A549 (cell line): ENCODE results near the gene METTL1. TPM values are rescaled to one million over a fixed set of nuclear protein-coding genes. Genes with fewer than 3 reads are reported as not detected.

ENCODE experiments used
- ATAC-seq, 2 experiments: fragments of 200-7000 bp in 1 of 2; fragments of >200 bp in 1 of 2; cut with Nextera tagmentation in 1 of 2; cut with Tn5 transposase in 1 of 2; 3 replicates each; pipeline versions ENCODE4 v1.8.0 to v1.9.1; 2018 to 2020; ENCODE audit warnings: mild to moderate bottlenecking in 1 of 2, moderate library complexity in 1 of 2
- CTCF ChIA-PET: fragments of 300-600 bp; sonication (Branson Sonifier 250); formaldehyde crosslinking; extraction: SDS; loops from one replicate; lab custom pipeline; 2021; ENCODE audit warnings: antibody characterized with exemption, inconsistent platforms; lab: Yijun Ruan, JAX
- POLR2A ChIA-PET: fragments of 350-600 bp; formaldehyde crosslinking; extraction: SDS; loops from one replicate; lab custom pipeline; 2021; ENCODE audit warnings: antibody characterized with exemption, inconsistent platforms; lab: Yijun Ruan, JAX
- DNase-seq, 2 experiments: peaks; one replicate each; pipeline versions ENCODE4 v3.0.0 to v3.0.0-alpha.2; 2011 to 2016; ENCODE audit warnings: low read depth in 1 of 2, low spot score in 1 of 2
- FAIRE-seq: peaks from 2 replicates; lab custom pipeline; 2011; peaks lifted over from hg19 to GRCh38; lab: Jason Lieb, UNC
- H3K27ac ChIP-seq, 2 experiments: fragments of >200 bp; sonication (Bioruptor Twin); formaldehyde crosslinking; 3 replicates each; pipeline ENCODE4 v1.5.1; 2016 to 2017
- H3K4me1 ChIP-seq: fragments of >200 bp; sonication (Bioruptor Twin); formaldehyde crosslinking; 3 replicates; pipeline ENCODE4 v1.6.1; 2016
- H3K4me2 ChIP-seq: fragments of >200 bp; sonication (Bioruptor Twin); formaldehyde crosslinking; 3 replicates; pipeline ENCODE4 v1.6.1; 2016
- H3K4me3 ChIP-seq: fragments of >200 bp; sonication (Bioruptor Twin); formaldehyde crosslinking; 3 replicates; pipeline ENCODE4 v1.5.1; 2016
- H3K9me3 ChIP-seq: fragments of >200 bp; sonication (Bioruptor Twin); formaldehyde crosslinking; 3 replicates; pipeline ENCODE4 v1.6.1; 2016
- ATOH8 ChIP-seq: fragments of 250-450 bp; sonication (Bioruptor Pico); IDR thresholded peaks from 2 replicates; pipeline ENCODE4 v1.5.0; 2020; ENCODE audit warnings: low read depth, mild to moderate bottlenecking, moderate library complexity
- CEBPB ChIP-seq, 2 experiments: fragments of >200 bp in 1 of 2; sonication (Bioruptor Twin) in 1 of 2; formaldehyde crosslinking in 1 of 2; IDR thresholded peaks; 2 replicates each; pipeline ENCODE4 v1.6.1; 2012 to 2016
- EHMT2 ChIP-seq: fragments of 200-600 bp; sonication (generic); IDR thresholded peaks from 2 replicates; pipeline ENCODE4 v1.6.1; 2016; ENCODE audit warnings: antibody characterized with exemption, low read depth, mild to moderate bottlenecking, moderate library complexity
- FOSB ChIP-seq: fragments of 250-450 bp; sonication (Bioruptor Pico); IDR thresholded peaks from 2 replicates; pipeline ENCODE4 v1.5.0; 2020; ENCODE audit warnings: mild to moderate bottlenecking, moderate library complexity
- FOXS1 ChIP-seq: fragments of 250-450 bp; sonication (Bioruptor Pico); IDR thresholded peaks from 2 replicates; pipeline ENCODE4 v1.5.0; 2020; ENCODE audit warnings: mild to moderate bottlenecking, moderate library complexity
- HES2 ChIP-seq: fragments of >200 bp; sonication (Bioruptor Twin); formaldehyde crosslinking; IDR thresholded peaks from 2 replicates; pipeline ENCODE4 v1.6.1; 2016
- JUN ChIP-seq, 2 experiments: fragments of >200 bp; sonication (Bioruptor Twin); formaldehyde crosslinking; IDR thresholded peaks; 2 replicates in 1 of 2; 3 replicates in 1 of 2; pipeline ENCODE4 v1.6.1; 2016 to 2017
- JUNB ChIP-seq: fragments of >200 bp; sonication (Bioruptor Twin); formaldehyde crosslinking; IDR thresholded peaks from 2 replicates; pipeline ENCODE4 v1.6.1; 2016
- MAZ ChIP-seq: fragments of 150-350 bp; IDR thresholded peaks from 2 replicates; pipeline ENCODE4 v1.6.1; 2014; ENCODE audit warnings: antibody characterized with exemption, low read depth, low read length, borderline replicate concordance
- MYC ChIP-seq: IDR thresholded peaks from 2 replicates; pipeline ENCODE4 v1.6.1; 2012; ENCODE audit warnings: mild to moderate bottlenecking, inconsistent platforms, low read length, improper control_type of control experiment, borderline replicate concordance
- NPAS2 ChIP-seq: fragments of 250-450 bp; sonication (Bioruptor Pico); IDR thresholded peaks from 2 replicates; pipeline ENCODE4 v1.8.0; 2022; ENCODE audit warnings: mild to moderate bottlenecking, moderate library complexity, borderline replicate concordance
- PHF8 ChIP-seq: fragments of 200-600 bp; sonication (generic); IDR thresholded peaks from 2 replicates; pipeline ENCODE4 v1.6.1; 2016; ENCODE audit warnings: low read depth, mild to moderate bottlenecking, antibody characterized with exemption, moderate library complexity, borderline replicate concordance
- POLR2A ChIP-seq: IDR thresholded peaks from 2 replicates; pipeline ENCODE4 v1.6.1; 2012; ENCODE audit warnings: mild to moderate bottlenecking, low read length
- POLR2AphosphoS2 ChIP-seq: conservative IDR thresholded peaks from 2 replicates; pipeline ENCODE4 v1.6.1; 2012; ENCODE audit warnings: low read length, improper control_type of control experiment, inconsistent platforms
- RFX5 ChIP-seq: fragments of 450-650 bp; IDR thresholded peaks from 2 replicates; pipeline ENCODE4 v1.7.1; 2014; ENCODE audit warnings: antibody characterized with exemption, mild to moderate bottlenecking, moderate library complexity
- SMC3 ChIP-seq: fragments of >200 bp; sonication (Bioruptor Twin); formaldehyde crosslinking; IDR thresholded peaks from 3 replicates; pipeline ENCODE4 v1.6.1; 2018; ENCODE audit warnings: inconsistent platforms
- TFCP2L1 ChIP-seq: fragments of 250-450 bp; sonication (Bioruptor Pico); IDR thresholded peaks from 2 replicates; pipeline ENCODE4 v1.5.0; 2021; ENCODE audit warnings: mild to moderate bottlenecking
- TP53 ChIP-seq: fragments of 250-450 bp; sonication (Bioruptor Pico); IDR thresholded peaks from 2 replicates; pipeline ENCODE4 v1.5.0; 2021; ENCODE audit warnings: mild to moderate bottlenecking, moderate library complexity
- ZSCAN20 ChIP-seq: fragments of 250-450 bp; sonication (Bioruptor Pico); IDR thresholded peaks from 2 replicates; pipeline ENCODE4 v1.8.0; 2022; ENCODE audit warnings: mild to moderate bottlenecking, moderate library complexity
- WGBS: methylation state at CpG from one replicate; pipeline ENCODE4 v1.1.6; 2017; ENCODE audit errors: missing lambda C conversion rate; 5-methylcytosine and 5-hydroxymethylcytosine counted together
- polyA plus RNA-seq, 4 experiments: library from polyadenylated mRNA; depleted of rRNA in 3 of 4; stranded (reverse); fragments of >200 nt; fragmentation: RNase III in 1 of 4; extraction: RNeasy Plus Mini Kit Qiagen cat#74134 plus additional on column Dnase treatment in 1 of 4; gene quantifications; 2 replicates in 3 of 4; 3 replicates in 1 of 4; pipeline ENCODE4 v1.2.3, GENCODE V29; 2011 to 2017
- small RNA-seq, 6 experiments: library from RNA; depleted of rRNA; stranded (forward); fragments of <200 nt; gene quantifications; one replicate each; pipeline ENCODE3, GENCODE V24; 2012

METTL1 gene
- polyA plus RNA-seq, 2 of the 4 experiments (the other 2 are of a cell fraction), result 55.2 to 60.2 TPM

GRCh38 chr12:57719777-57720605, 51.9 kb downstream of the METTL1 start:
- 89% methylated on average over 20 of the region's 20 CpGs for WGBS
- no peak overlapping the region for H3K4me3 ChIP-seq
- 0 out of 3 replicates have a peak, but pooled peaks cover 5% of the 10 kb centered on the region for H3K4me1 ChIP-seq
- FAIRE-seq, result no peak
- ChIA-PET CTCF (interaction anchor here (0.5 to 13.8 kb wide), 8 partner anchors 10 to 185 kb away, joined by 3 to 242 read pairs (median 4); partner anchors contain the start of gene AGAP2), POLR2A (interaction anchor here (0.5 kb wide), 1 partner anchor 209 kb away, joined by 3 read pairs; no protein-coding TSS in a partner anchor)
- no peak overlapping the region for H3K27ac ChIP-seq
- TF ChIP-seq TP53 (CRISPR knock-in tag) (no peak), ATOH8 (CRISPR knock-in tag) (no peak), FOSB (no peak), HES2 (no peak), MAZ (no peak), PHF8 (no peak), RFX5 (no peak), JUNB (no peak), EHMT2 (no peak), POLR2AphosphoS2 (no peak), SMC3 (no peak)
- H3K4me2 ChIP-seq, result no peak overlapping the region
- DNase-seq, result no peak
- no peak for ATAC-seq
- no peaks in the 10 kb centered on the region for H3K9me3 ChIP-seq

- TF ChIP-seq NPAS2 (CRISPR knock-in tag), result no peak
- TF ChIP-seq MYC, result no peak
- no peak for TF ChIP-seq ZSCAN20
- TF ChIP-seq FOXS1 (CRISPR knock-in tag), result no peak
- no peak for TF ChIP-seq TFCP2L1 (CRISPR knock-in tag)
- no peak for TF ChIP-seq JUNB
- no peak for TF ChIP-seq CEBPB (IDR thresholded peaks at IDR 0.05)
- no peak for TF ChIP-seq JUN (IDR thresholded peaks at IDR 0.05)
- no peak for TF ChIP-seq POLR2A
- ChIA-PET POLR2A (interaction anchor here (0.5 kb wide), 1 partner anchor 208 kb away, joined by 3 read pairs; no protein-coding TSS in a partner anchor), CTCF (interaction anchor here (0.5 to 13.8 kb wide), 9 partner anchors 11 to 186 kb away, joined by 3 to 242 read pairs (median 3); partner anchors contain the start of gene AGAP2)
Observed at GRCh38 chr12:57718641-57719528, 53.0 kb downstream of the METTL1 start.

More at GRCh38 chr12:57718641-57719528, 53.0 kb downstream of the METTL1 start:
- Histone ChIP-seq H3K4me1 (0 out of 3 replicates have a peak, but pooled peaks cover 5% of the 10 kb centered on the region), H3K27ac (no peak overlapping the region), H3K4me3 (no peak overlapping the region), H3K9me3 (no peaks in the 10 kb centered on the region), H3K4me2 (no peak overlapping the region)
- 95% methylated on average over 15 of the region's 15 CpGs for WGBS
- DNase-seq (no peak), FAIRE-seq (no peak), ATAC-seq (no peak)

Small RNA genes within 50 kb of the gene (small RNA-seq; reads per million reads assigned to genes)
- 0 reads per million in 6 experiments for gene RNU6-1083P

Other genes with a start within 250 kb of the METTL1 start
- gene MBD6, start 249.3 kb downstream of the METTL1 start, polyA plus RNA-seq (2011; rRNA removed), result 4.6 and 7.3 TPM in 2 replicates
- 18.7 to 25.3 TPM (median 24.2 TPM) in 3 replicates for gene MBD6, start 249.3 kb downstream of the METTL1 start, polyA plus RNA-seq (2017; fragmentation: RNase III; extraction: RNeasy Plus Mini Kit Qiagen cat#74134 plus additional on column Dnase treatment)
- 140 and 169 TPM in 2 replicates for gene DCTN2, start 224.9 kb downstream of the METTL1 start, polyA plus RNA-seq (2011; rRNA removed)
- gene DCTN2, start 224.9 kb downstream of the METTL1 start, polyA plus RNA-seq (2017; fragmentation: RNase III; extraction: RNeasy Plus Mini Kit Qiagen cat#74134 plus additional on column Dnase treatment), result 203 to 211 TPM (median 211 TPM) in 3 replicates
- 0.89 and 0.90 TPM in 2 replicates for gene KIF5A, start 222.1 kb downstream of the METTL1 start, polyA plus RNA-seq (2011; rRNA removed)
- gene KIF5A, start 222.1 kb downstream of the METTL1 start, polyA plus RNA-seq (2017; fragmentation: RNase III; extraction: RNeasy Plus Mini Kit Qiagen cat#74134 plus additional on column Dnase treatment), result 0.45 to 0.61 TPM (median 0.55 TPM) in 3 replicates
- 60.9 and 62.9 TPM in 2 replicates for gene PIP4K2C, start 180.9 kb downstream of the METTL1 start, polyA plus RNA-seq (2011; rRNA removed)
- gene PIP4K2C, start 180.9 kb downstream of the METTL1 start, polyA plus RNA-seq (2017; fragmentation: RNase III; extraction: RNeasy Plus Mini Kit Qiagen cat#74134 plus additional on column Dnase treatment), result 30.5 to 35.7 TPM (median 35.3 TPM) in 3 replicates
- gene DTX3, start 167.3 kb downstream of the METTL1 start, polyA plus RNA-seq (2011; rRNA removed), result 21.7 and 29.6 TPM in 2 replicates
- gene DTX3, start 167.3 kb downstream of the METTL1 start, polyA plus RNA-seq (2017; fragmentation: RNase III; extraction: RNeasy Plus Mini Kit Qiagen cat#74134 plus additional on column Dnase treatment), result 18.1 to 26.2 TPM (median 24.7 TPM) in 3 replicates
- gene ARHGEF25, start 160.7 kb downstream of the METTL1 start, polyA plus RNA-seq (2011; rRNA removed), result 9.3 and 9.9 TPM in 2 replicates
- gene ARHGEF25, start 160.7 kb downstream of the METTL1 start, polyA plus RNA-seq (2017; fragmentation: RNase III; extraction: RNeasy Plus Mini Kit Qiagen cat#74134 plus additional on column Dnase treatment), result 8.0 to 13.8 TPM (median 11.9 TPM) in 3 replicates
- 25.7 and 27.0 TPM in 2 replicates for gene B4GALNT1, start 138.9 kb downstream of the METTL1 start, polyA plus RNA-seq (2011; rRNA removed)
- 33.2 to 35.1 TPM (median 33.4 TPM) in 3 replicates for gene B4GALNT1, start 138.9 kb downstream of the METTL1 start, polyA plus RNA-seq (2017; fragmentation: RNase III; extraction: RNeasy Plus Mini Kit Qiagen cat#74134 plus additional on column Dnase treatment)
- 183 and 208 TPM in 2 replicates for gene OS9, start 78.0 kb downstream of the METTL1 start, polyA plus RNA-seq (2011; rRNA removed)
- 115 to 128 TPM (median 128 TPM) in 3 replicates for gene OS9, start 78.0 kb downstream of the METTL1 start, polyA plus RNA-seq (2017; fragmentation: RNase III; extraction: RNeasy Plus Mini Kit Qiagen cat#74134 plus additional on column Dnase treatment)
- 0.26 and 0.36 TPM in 2 replicates for gene AGAP2, start 33.4 kb downstream of the METTL1 start, polyA plus RNA-seq (2011; rRNA removed)
- 0.21 to 0.45 TPM (median 0.28 TPM) in 3 replicates for gene AGAP2, start 33.4 kb downstream of the METTL1 start, polyA plus RNA-seq (2017; fragmentation: RNase III; extraction: RNeasy Plus Mini Kit Qiagen cat#74134 plus additional on column Dnase treatment)
- 51.9 and 61.0 TPM in 2 replicates for gene TSPAN31, start 27.1 kb downstream of the METTL1 start, polyA plus RNA-seq (2011; rRNA removed)
- gene TSPAN31, start 27.1 kb downstream of the METTL1 start, polyA plus RNA-seq (2017; fragmentation: RNase III; extraction: RNeasy Plus Mini Kit Qiagen cat#74134 plus additional on column Dnase treatment), result 20.6 to 27.1 TPM (median 22.8 TPM) in 3 replicates
- gene CDK4, start 19.8 kb downstream of the METTL1 start, polyA plus RNA-seq (2011; rRNA removed), result 226 and 289 TPM in 2 replicates
- 226 to 255 TPM (median 229 TPM) in 3 replicates for gene CDK4, start 19.8 kb downstream of the METTL1 start, polyA plus RNA-seq (2017; fragmentation: RNase III; extraction: RNeasy Plus Mini Kit Qiagen cat#74134 plus additional on column Dnase treatment)
- gene MARCHF9, start 17.0 kb downstream of the METTL1 start, polyA plus RNA-seq (2011; rRNA removed), result 7.2 and 8.4 TPM in 2 replicates
- gene MARCHF9, start 17.0 kb downstream of the METTL1 start, polyA plus RNA-seq (2017; fragmentation: RNase III; extraction: RNeasy Plus Mini Kit Qiagen cat#74134 plus additional on column Dnase treatment), result 4.7 to 6.8 TPM (median 5.9 TPM) in 3 replicates
- gene CYP27B1, start 5.0 kb downstream of the METTL1 start, polyA plus RNA-seq (2011; rRNA removed), result 1.8 and 1.9 TPM in 2 replicates
- gene CYP27B1, start 5.0 kb downstream of the METTL1 start, polyA plus RNA-seq (2017; fragmentation: RNase III; extraction: RNeasy Plus Mini Kit Qiagen cat#74134 plus additional on column Dnase treatment), result 1.9 to 2.9 TPM (median 2.3 TPM) in 3 replicates
- gene EEF1AKMT3, start 509 bp upstream of the METTL1 start, polyA plus RNA-seq (2011; rRNA removed), result 13.8 and 15.8 TPM in 2 replicates
- 6.2 to 8.0 TPM (median 7.3 TPM) in 3 replicates for gene EEF1AKMT3, start 509 bp upstream of the METTL1 start, polyA plus RNA-seq (2017; fragmentation: RNase III; extraction: RNeasy Plus Mini Kit Qiagen cat#74134 plus additional on column Dnase treatment)
- gene TSFM, start 10.7 kb upstream of the METTL1 start, polyA plus RNA-seq (2011; rRNA removed), result 31.7 and 39.9 TPM in 2 replicates
- 56.6 to 60.2 TPM (median 59.2 TPM) in 3 replicates for gene TSFM, start 10.7 kb upstream of the METTL1 start, polyA plus RNA-seq (2017; fragmentation: RNase III; extraction: RNeasy Plus Mini Kit Qiagen cat#74134 plus additional on column Dnase treatment)
- gene AVIL, start 46.6 kb upstream of the METTL1 start, polyA plus RNA-seq (2011; rRNA removed), result 0.99 and 1.1 TPM in 2 replicates
- gene AVIL, start 46.6 kb upstream of the METTL1 start, polyA plus RNA-seq (2017; fragmentation: RNase III; extraction: RNeasy Plus Mini Kit Qiagen cat#74134 plus additional on column Dnase treatment), result 0.33 to 1.1 TPM (median 0.53 TPM) in 3 replicates
- gene CTDSP2, start 74.6 kb upstream of the METTL1 start, polyA plus RNA-seq (2011; rRNA removed), result 87.7 and 114 TPM in 2 replicates
- gene CTDSP2, start 74.6 kb upstream of the METTL1 start, polyA plus RNA-seq (2017; fragmentation: RNase III; extraction: RNeasy Plus Mini Kit Qiagen cat#74134 plus additional on column Dnase treatment), result 26.1 to 34.5 TPM (median 31.3 TPM) in 3 replicates
- gene ATP23, start 169.5 kb upstream of the METTL1 start, polyA plus RNA-seq (2011; rRNA removed), result 13.4 and 14.7 TPM in 2 replicates
- 6.3 to 7.5 TPM (median 7.0 TPM) in 3 replicates for gene ATP23, start 169.5 kb upstream of the METTL1 start, polyA plus RNA-seq (2017; fragmentation: RNase III; extraction: RNeasy Plus Mini Kit Qiagen cat#74134 plus additional on column Dnase treatment)